SK-N-MC (cell line): ENCODE results near the gene BEAN1.

ENCODE experiments used
- FOXP2 ChIP-seq: optimal IDR thresholded peaks from 2 replicates; pipeline ENCODE3; 2011; ENCODE audit warnings: mild to moderate bottlenecking, moderate library complexity; ENCODE audit not compliant: insufficient read depth; ENCODE audit errors: extremely low read length, control extremely low read depth
- POLR2AphosphoS5 ChIP-seq: IDR thresholded peaks from 2 replicates; pipeline ENCODE4 v1.6.1; 2012; ENCODE audit warnings: mild to moderate bottlenecking, low read depth, low read length, borderline replicate concordance

GRCh38 chr16:66507731-66508239 is 80.7 kb downstream of the BEAN1 start:
- TF ChIP-seq FOXP2 (no peak), POLR2AphosphoS5 (no peak)
